Mesothelial cell of epicardium (in vitro differentiated cells): ENCODE results near the gene RAI1. TPM values are rescaled to one million over a fixed set of nuclear protein-coding genes. Genes with fewer than 3 reads are reported as not detected.

ENCODE experiments used
- DNase-seq, 2 experiments: peaks; one replicate each; pipeline ENCODE4 v3.0.0; 2021; ENCODE audit warnings: low spot score in 2 of 2; ENCODE audit not compliant: unreplicated experiment in 2 of 2
- H3K27ac Mint-ChIP-seq: 2 replicates; pipeline ENCODE4 v1.8.0; 2021; ENCODE audit warnings: mixed read lengths
- H3K27me3 Mint-ChIP-seq: 2 replicates; pipeline ENCODE4 v1.8.0; 2021; ENCODE audit warnings: low read depth, mixed read lengths
- H3K36me3 Mint-ChIP-seq: 2 replicates; pipeline ENCODE4 v1.8.0; 2021; ENCODE audit warnings: mixed read lengths
- H3K4me1 Mint-ChIP-seq: 2 replicates; pipeline ENCODE4 v1.8.0; 2021; ENCODE audit warnings: mixed read lengths
- H3K4me3 Mint-ChIP-seq: 2 replicates; pipeline ENCODE4 v1.8.0; 2021; ENCODE audit warnings: mild to moderate bottlenecking, moderate library complexity, mixed read lengths
- H3K9me3 Mint-ChIP-seq: 2 replicates; pipeline ENCODE4 v1.8.0; 2021; ENCODE audit warnings: mixed read lengths
- CTCF ChIP-seq: fragments of 200-600 bp; sonication (generic); IDR thresholded peaks from one replicate; pipeline ENCODE4 v1.5.0; 2021; ENCODE audit warnings: antibody characterized with exemption; ENCODE audit not compliant: unreplicated experiment
- total RNA-seq: library from RNA; stranded (reverse); gene quantifications from 3 replicates; pipeline ENCODE4 v1.2.1, GENCODE V29; 2021

Gene RAI1
- total RNA-seq, 1 donor from 2014 or later = 137 TPM

- Mint-ChIP-seq H3K4me1 (peaks cover 42% of the 10 kb centered on the region), H3K9me3 (no peaks in the 10 kb centered on the region), H3K27ac (peak overlapping the region; percentile 92), H3K36me3 (no peaks in the 10 kb centered on the region), H3K27me3 (no peaks in the 10 kb centered on the region), H3K4me3 (peak overlapping the region; percentile 85)
- DNase-seq = no peak
- TF ChIP-seq CTCF = no peak
These were observed 1.1 kb downstream of the RAI1 start for GRCh38 chr17:17682293-17682736.

- H3K9me3 Mint-ChIP-seq = no peaks in the 10 kb centered on the region
- no peaks in the 10 kb centered on the region for H3K36me3 Mint-ChIP-seq
- H3K27me3 Mint-ChIP-seq = no peaks in the 10 kb centered on the region
- TF ChIP-seq CTCF = no peak
- peak; percentile 69 to 78 for DNase-seq
- H3K4me1 Mint-ChIP-seq = peaks cover 45% of the 10 kb centered on the region
- peak overlapping the region; percentile 98 for H3K27ac Mint-ChIP-seq
- peak overlapping the region; percentile 85 for H3K4me3 Mint-ChIP-seq
These were observed 1.8 kb downstream of the RAI1 start for GRCh38 chr17:17682737-17683680.

GRCh38 chr17:17683710-17684365, 2.6 kb downstream of the RAI1 start:
- H3K4me3 Mint-ChIP-seq = peak overlapping the region; percentile 85
- no peak for TF ChIP-seq CTCF
- H3K4me1 Mint-ChIP-seq = peaks cover 45% of the 10 kb centered on the region
- DNase-seq = no peak
- no peaks in the 10 kb centered on the region for H3K36me3 Mint-ChIP-seq
- H3K9me3 Mint-ChIP-seq = no peaks in the 10 kb centered on the region
- no peaks in the 10 kb centered on the region for H3K27me3 Mint-ChIP-seq
- peak overlapping the region; percentile 98 for H3K27ac Mint-ChIP-seq

- peak overlapping the region; percentile 21 for H3K4me3 Mint-ChIP-seq
- peaks cover 49% of the 10 kb centered on the region for H3K4me1 Mint-ChIP-seq
- peak overlapping the region; percentile 93 for H3K27ac Mint-ChIP-seq
- no peak for DNase-seq
- peaks cover 3% of the 10 kb centered on the region for H3K36me3 Mint-ChIP-seq
- H3K9me3 Mint-ChIP-seq = no peaks in the 10 kb centered on the region
- TF ChIP-seq CTCF = no peak
- H3K27me3 Mint-ChIP-seq = no peaks in the 10 kb centered on the region
These were observed 3.9 kb downstream of the RAI1 start for GRCh38 chr17:17684906-17685774.

GRCh38 chr17:17685775-17686291, 4.6 kb downstream of the RAI1 start:
- Mint-ChIP-seq H3K36me3 (peaks cover 3% of the 10 kb centered on the region), H3K27me3 (no peaks in the 10 kb centered on the region)

More at GRCh38 chr17:17685775-17686291, 4.6 kb downstream of the RAI1 start:
- H3K4me1 Mint-ChIP-seq = peaks cover 55% of the 10 kb centered on the region
- H3K4me3 Mint-ChIP-seq = peak overlapping the region; percentile 1
- DNase-seq = no peak
- peak overlapping the region; percentile 93 for H3K27ac Mint-ChIP-seq
- TF ChIP-seq CTCF = no peak
- H3K9me3 Mint-ChIP-seq = no peaks in the 10 kb centered on the region
